Activated CD4-positive, CD25-positive, alpha-beta regulatory T cell (primary cell): ENCODE data around the gene ARHGEF37.

Experiments used
- DNase-seq, 4 experiments: peaks; one replicate each; lab custom pipeline; 2025; lab: John Stamatoyannopoulos, UW

Gene ARHGEF37

GRCh38 chr5:149675610-149676201 lies 94.4 kb downstream of the ARHGEF37 start:
- DNase-seq, result no peak

GRCh38 chr5:149677731-149678130 lies 96.4 kb downstream of the ARHGEF37 start:
- DNase-seq, result no peak

- DNase-seq, result no peak
Measured at GRCh38 chr5:149679876-149680809, 98.8 kb downstream of the ARHGEF37 start.

DNA sequence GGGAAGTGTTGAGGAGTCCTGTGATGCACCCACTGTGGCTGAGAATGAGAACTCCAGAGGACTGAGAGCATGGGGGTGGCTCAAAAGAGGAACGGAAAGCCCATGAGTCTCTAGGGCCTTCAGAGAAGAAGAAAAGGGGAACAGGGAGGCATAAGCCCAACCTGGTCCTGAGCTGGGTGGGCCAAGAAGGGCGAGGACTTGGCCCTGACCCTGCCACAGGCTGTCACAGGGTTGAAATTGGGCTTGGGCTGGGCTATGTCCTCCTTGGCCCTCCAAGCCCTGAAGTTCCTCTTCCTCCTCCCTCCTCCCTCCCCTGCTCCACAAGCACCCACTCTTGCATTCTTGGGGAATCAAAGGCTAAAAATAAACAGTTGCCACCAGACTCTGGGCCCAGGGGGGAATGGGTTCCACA lies 99.5 kb downstream of the ARHGEF37 start:
- DNase-seq, result no peak

GRCh38 chr5:149681252-149681651 lies 100.0 kb downstream of the ARHGEF37 start:
- DNase-seq, result no peak

DNA sequence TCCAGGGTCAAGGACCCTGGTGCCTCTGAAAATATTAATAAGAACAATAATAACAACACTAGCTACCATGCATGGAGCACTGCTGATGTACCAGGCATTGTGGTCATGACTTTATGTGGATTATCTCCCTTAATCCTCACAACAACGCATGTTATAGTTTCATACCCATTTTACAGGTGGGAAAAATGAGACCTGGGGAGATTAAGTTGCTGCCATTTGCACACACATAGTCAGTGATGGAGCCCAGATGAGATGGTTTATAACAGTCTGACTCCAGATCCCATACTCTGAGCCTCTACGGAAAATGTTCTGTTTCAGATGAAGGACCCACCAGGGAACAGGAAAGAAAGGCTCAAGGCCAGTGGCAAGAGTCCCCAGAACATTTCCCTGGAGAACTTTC lies 100.6 kb downstream of the ARHGEF37 start:
- no peak for DNase-seq

DNA sequence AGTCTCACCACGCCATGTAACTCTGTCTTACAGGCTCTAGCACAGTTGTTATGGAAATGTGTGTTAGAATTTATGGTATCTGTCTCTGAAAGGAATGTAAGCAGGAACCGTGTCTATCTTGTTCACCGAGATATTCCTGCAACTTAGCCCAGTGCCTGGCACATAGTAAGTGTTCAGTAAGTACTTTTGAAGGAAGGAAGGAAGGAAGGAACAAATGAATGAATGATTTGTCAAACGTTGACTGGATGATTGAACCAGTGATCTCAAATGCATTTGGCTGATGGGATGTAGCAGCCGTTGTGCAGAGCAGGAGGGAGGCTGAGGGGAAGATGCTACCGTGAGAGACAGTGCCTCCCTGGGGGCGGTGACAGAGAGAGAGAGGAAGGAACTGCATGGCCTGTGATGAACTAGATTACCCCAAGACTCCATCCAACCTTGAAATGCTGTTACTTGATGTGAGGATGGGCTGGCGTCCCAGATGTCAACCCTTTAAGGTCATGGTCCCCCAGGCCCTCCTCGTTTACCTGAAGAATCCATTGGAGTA lies 101.3 kb downstream of the ARHGEF37 start:
- no peak for DNase-seq

DNA sequence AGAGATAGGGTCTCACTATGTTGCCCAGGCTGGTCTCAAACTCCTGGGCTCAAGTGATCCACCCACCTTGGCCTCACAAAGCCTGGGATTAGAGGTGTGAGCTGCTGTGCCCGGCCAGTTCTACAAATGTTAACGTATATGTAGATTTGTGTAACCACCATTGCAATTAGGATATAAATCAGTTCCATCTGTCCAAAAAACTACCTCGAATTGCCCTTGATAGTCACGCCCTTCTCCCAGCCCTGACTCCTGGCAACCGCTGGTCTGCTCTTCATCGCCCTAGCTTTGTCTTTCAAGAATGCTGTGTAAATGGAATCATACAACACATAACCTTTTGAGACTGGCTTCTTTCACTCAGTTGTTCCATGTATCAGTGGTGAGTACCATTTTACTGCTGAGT lies 102.7 kb downstream of the ARHGEF37 start:
- no peak for DNase-seq

DNA sequence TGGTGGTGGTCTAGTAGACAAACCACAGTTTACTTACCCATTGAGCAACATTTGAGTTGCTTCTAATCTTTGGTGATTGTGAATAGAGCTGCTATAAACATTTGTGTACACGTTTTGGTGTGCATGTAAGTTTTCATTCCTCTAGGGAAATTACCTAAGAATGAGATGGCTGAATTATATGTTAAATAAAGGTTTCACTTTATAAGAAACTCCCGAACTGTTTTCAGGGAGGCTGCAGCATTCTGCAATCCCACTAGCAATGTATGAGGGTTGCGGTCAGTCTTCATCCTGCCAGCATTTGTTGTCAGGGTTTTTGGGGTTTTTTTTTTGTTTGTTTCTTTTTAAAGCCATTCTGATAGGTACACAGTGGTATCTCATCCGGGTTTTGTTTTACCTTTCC lies 103.1 kb downstream of the ARHGEF37 start:
- DNase-seq, result no peak
